Activated naive CD4-positive, alpha-beta T cell (primary cell): ENCODE results near the gene STAMBPL1.

Source experiments
- DNase-seq, 4 experiments: peaks; one replicate each; lab custom pipeline; 2025; lab: John Stamatoyannopoulos, UW

Gene STAMBPL1

GRCh38 chr10:88952647-88953111, 72.6 kb downstream of the STAMBPL1 start, which contains the start of gene ACTA2:
Gene ACTA2 (minus strand): TSS chr10:88952773. CDS start chr10:88948930, 3,843 bp downstream.
- DNase-seq: no peak

- no peak for DNase-seq
Observed at GRCh38 chr10:88953662-88954061, 73.6 kb downstream of the STAMBPL1 start.

GRCh38 chr10:88954458-88955083, 74.5 kb downstream of the STAMBPL1 start:
- no peak for DNase-seq

DNA sequence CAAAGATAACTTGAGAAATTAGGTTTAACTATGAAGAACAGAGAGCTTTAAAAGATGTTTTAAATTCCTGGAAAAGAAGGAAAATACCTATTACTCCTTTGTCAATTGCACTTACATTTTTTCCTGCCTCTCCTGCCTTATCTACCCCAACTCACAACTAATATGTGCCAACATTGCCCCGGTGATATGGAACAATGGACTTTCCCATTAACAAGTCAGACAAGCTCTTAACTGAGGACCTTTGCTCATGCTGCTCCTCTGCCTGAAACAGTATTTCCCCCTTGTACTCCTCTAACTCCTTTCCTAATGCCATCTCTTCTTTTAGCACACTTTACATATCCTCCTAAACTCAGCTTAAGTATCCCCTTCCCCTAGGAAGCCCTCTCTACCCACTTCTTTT, 77.3 kb downstream of the STAMBPL1 start:
- no peak for DNase-seq

- DNase-seq: no peak
Observed at GRCh38 chr10:88958721-88959120, 78.7 kb downstream of the STAMBPL1 start.

DNA sequence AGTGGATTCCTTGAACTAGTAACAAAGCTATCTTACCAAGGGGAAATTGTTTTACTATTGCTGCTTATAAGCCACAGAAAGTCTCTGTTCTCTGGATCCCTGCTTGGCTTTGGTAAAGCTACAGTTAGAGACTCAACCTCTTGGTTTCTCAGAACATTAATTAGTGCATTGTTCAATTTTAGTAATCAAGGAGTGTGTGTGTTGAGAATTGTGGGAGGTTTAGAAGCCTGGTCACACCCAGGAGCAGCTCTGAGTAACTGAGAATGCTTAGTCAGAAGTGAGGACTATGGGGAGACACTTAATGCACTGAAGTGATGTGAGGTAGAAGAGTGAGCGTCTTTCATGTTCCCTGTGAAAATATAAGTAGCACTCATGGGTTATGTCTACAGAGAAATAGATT, 80.8 kb downstream of the STAMBPL1 start:
- no peak for DNase-seq

DNA sequence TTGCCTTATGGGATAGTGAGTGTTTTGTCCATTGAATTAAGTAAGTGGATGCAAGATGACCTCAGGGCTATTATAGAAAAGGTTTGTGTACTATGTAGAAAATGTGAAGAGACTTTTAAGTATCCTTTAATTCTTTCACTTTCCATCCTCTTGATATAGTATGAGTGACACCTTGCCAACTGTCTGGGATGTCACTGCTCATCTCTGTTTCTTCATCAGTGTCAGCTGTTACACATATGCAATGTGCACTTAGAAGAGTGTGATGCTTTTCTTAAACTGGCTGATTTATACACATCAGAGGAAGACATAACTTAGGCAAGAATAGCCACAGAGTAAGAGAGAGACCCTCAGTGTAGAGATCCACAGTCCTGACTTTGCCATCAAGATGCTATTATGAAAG, 81.2 kb downstream of the STAMBPL1 start:
- no peak for DNase-seq

- DNase-seq: no peak
Observed at GRCh38 chr10:88962336-88962735, 82.3 kb downstream of the STAMBPL1 start.

GRCh38 chr10:88963318-88963717, 83.3 kb downstream of the STAMBPL1 start:
- DNase-seq: no peak

DNA sequence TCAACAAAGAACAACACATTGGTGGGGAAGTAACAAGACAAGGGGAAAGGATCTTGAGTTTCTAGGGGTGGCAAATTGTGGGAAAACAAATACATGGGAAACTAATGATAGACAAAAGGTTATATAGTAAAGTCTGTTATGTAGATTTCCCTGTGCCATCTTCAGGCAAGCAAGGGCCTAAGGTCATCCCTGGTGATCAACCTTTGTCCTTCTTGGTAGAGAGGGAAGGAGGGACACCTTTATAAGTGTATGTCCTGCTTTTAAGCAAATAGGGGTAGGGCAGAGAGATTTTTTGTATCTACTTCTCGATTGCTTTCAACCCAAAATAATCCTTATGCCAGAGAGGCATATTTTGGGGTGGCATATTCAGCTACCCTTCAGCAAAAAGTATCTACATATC, 84.3 kb downstream of the STAMBPL1 start:
- DNase-seq: no peak

DNA sequence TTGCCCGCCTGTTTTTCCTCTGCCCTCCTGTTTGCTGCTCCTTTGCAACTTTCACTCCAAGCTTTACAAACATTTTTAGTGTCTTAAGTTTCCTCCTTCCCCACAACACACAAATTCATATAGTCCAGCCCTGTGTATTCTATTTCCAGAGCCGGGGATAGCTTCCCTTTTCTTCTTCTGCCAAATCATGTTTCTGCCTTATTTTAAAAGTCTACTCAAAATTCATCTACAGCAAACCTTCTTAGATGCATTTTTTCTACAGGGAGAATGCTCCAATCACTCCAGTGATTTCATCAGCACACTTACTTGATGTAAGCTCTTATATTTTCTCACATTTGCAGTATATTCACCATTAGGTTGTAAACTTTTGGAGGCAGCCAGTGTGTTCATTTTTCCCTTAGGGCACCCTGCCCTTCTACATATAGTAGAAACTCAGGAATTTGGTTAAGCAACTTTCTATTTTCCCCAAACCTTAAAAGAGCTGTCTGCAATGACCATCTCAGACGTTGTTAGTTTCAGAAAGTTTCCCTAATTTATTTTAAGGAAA, 84.9 kb downstream of the STAMBPL1 start:
- DNase-seq: no peak

DNA sequence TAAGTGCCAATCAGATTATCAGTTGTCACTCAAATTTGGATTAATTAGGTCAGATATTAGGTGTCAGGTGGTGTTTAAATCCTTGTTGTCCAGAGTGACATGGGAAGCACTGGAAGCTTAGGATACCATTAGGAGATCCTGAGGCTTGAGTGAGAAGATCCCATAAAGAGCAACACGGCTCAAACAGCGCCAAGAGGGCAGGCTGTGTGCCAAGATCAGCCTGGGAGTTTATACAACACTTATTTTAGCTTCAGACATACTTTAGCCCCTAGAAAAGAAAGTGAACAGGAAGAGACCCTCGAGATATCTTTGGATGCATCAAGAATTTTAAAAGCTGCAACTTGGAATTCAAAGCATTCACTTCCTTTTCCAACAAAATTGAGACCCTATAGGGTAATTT, 86.8 kb downstream of the STAMBPL1 start:
- no peak for DNase-seq

- DNase-seq: no peak
Observed at GRCh38 chr10:88968391-88968790, 88.3 kb downstream of the STAMBPL1 start.

DNA sequence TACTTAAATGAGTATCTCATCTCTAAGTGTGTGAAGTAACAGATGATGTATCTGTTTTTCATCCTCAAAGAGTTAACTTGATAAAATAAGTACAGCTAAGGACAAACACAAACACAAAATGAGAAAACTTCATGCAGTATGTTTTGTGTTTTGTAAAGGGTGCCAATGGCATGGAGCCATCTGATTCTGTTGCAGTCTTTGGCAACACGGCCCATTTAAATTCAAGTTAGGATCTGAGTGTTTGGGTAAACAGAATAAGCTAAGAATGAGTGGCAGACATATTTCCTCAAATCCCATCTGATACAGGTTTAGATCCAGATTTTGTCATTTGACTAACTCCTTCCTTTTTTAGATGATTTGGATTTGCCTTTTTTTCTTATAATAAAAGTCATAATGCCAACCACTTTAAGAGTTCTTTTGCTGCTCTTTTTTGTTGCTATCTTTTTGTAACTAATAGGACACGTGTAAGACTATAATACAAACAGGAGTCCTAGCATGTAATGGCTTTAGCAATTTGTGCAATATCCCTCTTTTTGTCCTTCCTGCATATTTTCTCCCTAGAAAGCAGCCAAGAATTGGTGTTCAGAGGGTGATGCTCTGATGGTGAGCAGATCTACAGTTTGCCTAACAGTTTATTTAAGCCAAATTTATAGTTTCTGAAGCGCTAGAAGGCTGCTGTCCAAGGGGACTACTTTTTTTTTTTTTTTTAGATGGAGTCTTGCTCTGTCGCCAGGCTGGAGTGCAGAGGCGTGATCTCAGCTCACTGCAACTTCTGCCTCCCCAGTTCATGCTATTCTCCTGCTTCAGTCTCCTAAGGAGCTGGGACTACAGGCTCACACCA, 91.4 kb downstream of the STAMBPL1 start:
- no peak for DNase-seq
